Inflammatory macrophage treated with lipopolysaccharide for 4 hours (primary cell): ENCODE data around the gene SHMT2.

Experiments used
- DNase-seq: peaks from one replicate; pipeline ENCODE4 v3.0.0-alpha.2; 2020

The SHMT2 gene

DNA sequence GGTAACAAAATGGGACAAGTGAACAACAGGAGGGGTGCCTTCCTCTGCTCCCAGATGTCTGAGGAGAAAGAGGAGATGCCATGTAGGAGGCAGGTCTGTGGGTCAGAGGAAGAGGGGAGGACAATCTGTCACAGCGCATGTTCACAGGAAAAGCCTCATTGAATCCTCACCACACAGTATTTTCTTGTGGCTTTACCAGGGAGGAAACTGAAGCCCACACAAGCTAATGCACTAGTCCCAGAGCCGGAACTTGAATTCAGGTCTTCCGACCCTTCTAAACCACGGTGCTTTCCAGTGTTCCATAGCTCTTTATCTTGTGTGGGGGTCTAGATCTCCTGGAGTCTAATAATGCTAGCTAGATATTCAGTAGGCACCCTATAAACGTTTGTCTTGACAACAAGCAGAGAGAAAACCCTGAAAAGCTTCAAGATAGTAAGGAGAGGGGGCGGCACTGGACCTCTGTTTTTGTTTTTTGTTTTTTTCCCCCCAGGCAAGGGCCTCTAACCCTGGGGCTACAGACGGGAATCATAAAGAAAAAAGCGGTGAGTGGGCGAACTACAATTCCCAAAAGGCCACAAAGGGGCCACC is 371 bp upstream of the SHMT2 start:
- peak; percentile 45 for DNase-seq

DNA sequence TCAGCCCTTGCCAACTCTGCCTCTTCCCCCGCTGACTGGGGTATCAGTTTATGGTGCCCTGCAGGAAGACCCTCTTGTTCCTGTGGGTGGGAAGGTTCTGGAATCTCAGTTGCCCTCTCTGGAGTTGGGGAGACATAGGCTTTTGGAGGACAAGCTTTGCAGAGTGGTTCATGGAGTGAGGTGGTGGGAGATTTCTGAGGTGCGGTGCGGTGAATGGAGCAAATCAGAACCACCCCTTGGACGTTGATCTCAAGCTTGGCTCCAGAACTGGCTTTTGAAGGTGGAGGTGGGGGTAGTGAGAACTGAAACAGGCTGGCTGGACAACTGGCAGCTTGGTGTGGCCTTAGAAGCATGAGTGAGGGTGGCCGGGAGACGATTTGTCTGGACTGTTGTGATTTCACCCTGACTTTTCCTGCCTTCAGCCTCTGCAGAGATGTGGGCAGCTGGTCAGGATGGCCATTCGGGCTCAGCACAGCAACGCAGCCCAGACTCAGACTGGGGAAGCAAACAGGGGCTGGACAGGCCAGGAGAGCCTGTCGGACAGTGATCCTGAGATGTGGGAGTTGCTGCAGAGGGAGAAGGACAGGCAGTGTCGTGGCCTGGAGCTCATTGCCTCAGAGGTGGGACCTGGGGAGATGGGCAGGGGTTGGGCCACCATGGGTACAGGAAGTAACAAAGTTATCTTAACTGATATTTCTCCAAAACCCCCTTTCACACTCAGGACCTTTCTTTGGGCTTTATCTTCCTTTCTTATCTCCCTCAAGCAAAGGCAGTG is 1.1 kb downstream of the SHMT2 start:
- DNase-seq: no peak

DNA sequence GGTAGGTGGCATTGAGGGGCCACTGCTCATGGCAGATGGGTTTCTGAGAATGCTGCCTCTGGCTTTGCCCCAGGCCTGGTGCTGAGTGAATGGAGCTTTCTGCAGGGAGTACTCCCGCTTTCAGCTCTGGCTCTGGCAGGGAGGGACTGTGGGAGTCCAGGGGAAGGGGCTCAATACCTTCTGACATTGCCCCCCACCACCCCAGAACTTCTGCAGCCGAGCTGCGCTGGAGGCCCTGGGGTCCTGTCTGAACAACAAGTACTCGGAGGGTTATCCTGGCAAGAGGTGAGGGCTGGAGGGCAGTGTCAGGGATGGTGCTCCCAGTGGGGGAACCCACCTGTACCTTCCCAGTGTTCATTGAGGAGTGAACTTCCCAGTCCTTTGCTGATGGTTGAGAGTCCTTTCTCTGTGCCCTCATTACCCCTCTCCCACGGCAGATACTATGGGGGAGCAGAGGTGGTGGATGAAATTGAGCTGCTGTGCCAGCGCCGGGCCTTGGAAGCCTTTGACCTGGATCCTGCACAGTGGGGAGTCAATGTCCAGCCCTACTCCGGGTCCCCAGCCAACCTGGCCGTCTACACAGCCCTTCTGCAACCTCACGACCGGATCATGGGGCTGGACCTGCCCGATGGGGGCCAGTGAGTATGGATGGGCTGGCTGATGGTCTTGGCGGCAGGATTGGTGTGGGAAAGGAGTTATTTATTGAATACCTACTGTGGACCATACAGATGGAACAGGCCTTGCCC is 1.9 kb downstream of the SHMT2 start:
- no peak for DNase-seq

DNA sequence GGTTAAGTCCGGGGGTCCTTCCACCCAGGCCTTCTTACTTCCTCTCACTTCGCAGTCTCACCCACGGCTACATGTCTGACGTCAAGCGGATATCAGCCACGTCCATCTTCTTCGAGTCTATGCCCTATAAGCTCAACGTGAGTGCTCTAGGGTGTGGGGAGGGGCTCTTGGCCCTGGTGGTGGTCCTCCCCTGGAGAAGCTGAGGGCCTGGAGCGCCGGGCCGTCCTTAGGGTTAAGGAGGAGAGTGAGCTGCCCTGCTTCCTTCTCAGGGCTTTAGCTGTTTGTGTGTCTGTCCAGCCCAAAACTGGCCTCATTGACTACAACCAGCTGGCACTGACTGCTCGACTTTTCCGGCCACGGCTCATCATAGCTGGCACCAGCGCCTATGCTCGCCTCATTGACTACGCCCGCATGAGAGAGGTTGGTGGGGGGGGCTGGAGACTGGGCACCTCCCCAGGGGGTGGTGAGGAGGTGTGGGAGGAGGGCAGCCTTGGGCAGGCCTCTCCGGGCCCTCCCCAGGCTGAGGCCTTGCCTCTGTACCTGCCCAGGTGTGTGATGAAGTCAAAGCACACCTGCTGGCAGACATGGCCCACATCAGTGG is 2.7 kb downstream of the SHMT2 start:
- DNase-seq: no peak

DNA sequence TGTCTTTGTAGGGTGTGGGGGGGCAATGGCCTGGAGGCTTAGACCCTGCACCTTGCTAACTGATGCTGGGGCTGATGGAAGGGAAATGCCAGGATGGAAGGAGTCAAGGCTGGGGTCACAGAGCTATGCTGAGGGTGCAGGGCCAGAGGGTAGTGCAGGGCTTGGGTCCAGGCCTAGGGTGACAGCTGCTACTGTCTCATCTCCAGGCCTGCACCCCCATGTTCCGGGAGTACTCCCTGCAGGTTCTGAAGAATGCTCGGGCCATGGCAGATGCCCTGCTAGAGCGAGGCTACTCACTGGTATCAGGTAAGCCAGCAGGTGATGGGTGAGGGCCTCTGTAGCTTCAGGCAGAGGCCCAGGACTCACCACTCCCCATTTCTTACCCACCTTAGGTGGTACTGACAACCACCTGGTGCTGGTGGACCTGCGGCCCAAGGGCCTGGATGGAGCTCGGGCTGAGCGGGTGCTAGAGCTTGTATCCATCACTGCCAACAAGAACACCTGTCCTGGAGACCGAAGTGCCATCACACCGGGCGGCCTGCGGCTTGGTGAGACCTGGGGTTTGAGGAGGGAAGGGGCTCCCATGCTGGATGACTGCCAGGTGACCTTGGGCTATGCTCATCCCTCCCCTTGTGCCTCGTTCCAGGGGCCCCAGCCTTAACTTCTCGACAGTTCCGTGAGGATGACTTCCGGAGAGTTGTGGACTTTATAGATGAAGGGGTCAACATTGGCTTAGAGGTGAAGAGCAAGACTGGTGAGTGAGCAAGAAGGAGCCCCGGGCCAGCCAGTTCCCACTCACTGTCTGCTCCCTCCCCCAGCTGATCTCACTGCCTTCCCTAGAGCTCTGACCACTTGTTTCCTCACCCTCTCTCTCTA is 4.1 kb downstream of the SHMT2 start:
- DNase-seq: peak; percentile 86

DNA sequence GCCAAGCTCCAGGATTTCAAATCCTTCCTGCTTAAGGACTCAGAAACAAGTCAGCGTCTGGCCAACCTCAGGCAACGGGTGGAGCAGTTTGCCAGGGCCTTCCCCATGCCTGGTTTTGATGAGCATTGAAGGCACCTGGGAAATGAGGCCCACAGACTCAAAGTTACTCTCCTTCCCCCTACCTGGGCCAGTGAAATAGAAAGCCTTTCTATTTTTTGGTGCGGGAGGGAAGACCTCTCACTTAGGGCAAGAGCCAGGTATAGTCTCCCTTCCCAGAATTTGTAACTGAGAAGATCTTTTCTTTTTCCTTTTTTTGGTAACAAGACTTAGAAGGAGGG is 4.7 kb downstream of the SHMT2 start:
- DNase-seq: no peak

DNA sequence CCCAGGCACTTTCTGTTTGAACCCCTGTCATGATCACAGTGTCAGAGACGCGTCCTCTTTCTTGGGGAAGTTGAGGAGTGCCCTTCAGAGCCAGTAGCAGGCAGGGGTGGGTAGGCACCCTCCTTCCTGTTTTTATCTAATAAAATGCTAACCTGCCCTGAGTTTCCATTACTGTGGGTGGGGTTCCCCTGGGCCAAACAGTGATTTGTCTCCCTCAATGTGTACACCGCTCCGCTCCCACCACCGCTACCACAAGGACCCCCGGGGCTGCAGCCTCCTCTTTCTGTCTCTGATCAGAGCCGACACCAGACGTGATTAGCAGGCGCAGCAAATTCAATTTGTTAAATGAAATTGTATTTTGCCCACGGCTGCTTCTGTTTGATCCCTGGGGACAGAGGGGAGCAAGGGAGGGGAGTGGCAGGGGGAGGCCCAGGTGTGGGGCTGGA is 5.1 kb downstream of the SHMT2 start:
- peak; percentile 68 for DNase-seq

DNA sequence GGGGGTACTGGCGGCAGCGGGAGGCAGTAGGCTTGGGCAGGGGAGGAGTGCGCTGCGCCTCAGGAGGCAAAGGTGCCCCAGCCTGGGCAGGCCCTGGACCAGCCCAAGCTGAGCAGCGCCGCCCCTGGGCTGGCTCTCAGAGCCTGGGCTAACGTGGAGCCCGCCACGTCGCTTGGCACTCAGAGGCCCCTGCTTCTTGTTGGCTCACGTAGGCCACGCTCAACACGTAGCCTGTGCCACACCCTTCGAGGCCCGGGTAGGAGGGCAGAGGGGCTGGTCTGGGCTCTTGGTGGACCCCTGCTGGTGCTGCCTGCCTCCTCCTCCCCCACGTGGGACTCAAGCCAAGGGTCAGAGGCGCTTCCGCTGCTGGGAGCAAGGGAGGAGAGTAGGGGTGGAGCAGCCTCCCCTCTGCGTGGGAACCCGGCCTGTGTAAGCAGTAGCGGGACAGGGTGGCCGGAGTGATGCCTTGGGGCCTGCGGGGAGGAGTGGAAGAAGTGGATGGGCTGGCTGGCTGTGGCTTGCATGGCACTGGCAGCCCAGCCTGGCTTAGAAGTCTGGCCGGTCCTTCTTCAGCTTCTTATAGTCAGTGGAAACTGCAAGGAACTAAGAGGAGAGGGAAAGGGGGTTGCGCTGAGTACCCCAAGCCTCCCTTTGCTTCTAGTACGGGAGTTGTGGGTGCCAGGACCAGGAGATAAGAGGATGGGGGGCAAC is 5.7 kb downstream of the SHMT2 start:
- DNase-seq: no peak

DNA sequence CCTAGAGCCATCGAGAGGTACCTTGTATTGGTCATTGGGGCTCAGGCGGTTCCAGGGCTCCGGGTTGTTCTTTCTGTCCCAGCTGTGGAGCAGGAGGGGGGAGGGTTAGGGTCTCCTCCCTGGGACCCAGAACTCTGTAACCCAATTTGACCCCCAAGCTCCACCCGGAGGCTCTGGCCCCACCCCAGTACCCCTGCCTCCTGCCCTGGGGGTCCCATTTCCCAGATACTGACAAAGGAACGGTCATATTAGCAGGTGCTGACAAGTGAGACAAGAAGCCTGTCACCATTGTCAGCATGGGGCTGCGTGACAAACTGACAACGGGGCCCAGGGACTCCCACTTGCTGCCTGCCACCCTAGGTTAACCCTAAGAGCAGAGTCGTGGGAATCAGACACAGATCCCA is 6.2 kb downstream of the SHMT2 start:
- no peak for DNase-seq

DNA sequence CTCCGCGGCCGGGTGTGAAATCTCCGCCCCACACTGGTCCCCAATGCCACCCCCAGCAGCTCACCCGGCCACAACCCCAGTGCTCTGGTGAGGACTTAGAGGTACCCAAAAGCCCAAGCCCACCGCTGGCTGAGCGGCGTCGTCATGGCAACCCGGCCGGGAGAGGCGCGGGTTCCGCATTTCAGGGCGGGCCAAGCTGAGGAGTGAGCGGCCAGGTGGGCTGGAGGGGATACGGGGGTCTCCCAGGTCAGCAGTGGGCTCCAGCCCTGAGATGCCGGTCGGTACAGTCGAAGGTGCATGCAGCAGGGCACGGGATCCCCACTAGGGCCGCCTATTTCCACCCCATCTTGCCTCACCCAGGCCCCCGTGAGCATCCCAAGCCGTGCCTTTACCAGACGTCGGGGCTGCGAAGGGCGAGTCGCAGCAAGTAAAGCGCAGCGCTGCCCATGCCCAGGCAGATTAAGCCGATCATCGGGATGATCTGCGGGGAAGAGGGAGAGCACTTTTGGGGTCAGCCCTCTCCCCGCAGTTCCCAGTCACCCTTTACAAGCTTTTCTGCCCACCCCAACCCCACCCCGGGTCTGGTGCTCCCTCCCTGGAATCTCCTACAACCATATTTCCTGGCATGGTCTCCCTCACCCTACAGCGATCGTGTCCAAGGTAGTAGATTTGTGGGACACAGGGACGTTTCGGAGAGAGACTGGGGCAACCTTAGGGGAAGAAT is 6.9 kb downstream of the SHMT2 start:
- DNase-seq: no peak

DNA sequence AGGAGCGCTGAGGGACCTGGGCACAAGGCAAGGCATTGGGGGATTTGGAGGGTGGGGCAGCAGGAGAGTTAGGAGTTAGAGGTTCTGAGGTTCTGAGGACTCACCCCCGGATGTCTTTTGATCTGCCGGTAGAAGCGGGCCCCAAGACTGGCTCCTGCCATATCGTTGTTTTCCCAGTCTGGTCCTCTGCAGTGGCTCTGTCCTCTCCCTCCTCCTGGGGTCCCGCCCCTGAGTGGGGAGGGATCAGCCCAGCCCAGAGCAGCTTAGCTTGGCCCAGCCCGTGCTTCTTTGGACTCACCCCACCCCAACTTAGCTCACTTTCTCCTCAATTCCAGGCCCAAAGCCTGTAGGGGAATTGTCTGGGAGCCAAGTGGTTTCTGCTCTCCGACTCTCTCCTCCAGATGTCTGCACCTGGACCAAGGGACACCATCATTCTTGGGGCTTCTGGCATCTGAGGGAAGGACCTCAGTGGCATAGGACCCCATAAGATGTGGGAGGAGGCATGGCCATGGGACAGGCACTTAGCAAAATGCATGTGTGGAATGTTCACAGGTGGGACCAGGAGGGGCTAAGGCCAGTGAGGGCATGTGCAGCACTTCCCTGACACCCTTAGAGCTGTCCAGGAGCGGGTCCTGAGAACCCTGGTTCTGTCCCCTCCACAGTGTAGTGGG is 7.5 kb downstream of the SHMT2 start:
- no peak for DNase-seq

DNA sequence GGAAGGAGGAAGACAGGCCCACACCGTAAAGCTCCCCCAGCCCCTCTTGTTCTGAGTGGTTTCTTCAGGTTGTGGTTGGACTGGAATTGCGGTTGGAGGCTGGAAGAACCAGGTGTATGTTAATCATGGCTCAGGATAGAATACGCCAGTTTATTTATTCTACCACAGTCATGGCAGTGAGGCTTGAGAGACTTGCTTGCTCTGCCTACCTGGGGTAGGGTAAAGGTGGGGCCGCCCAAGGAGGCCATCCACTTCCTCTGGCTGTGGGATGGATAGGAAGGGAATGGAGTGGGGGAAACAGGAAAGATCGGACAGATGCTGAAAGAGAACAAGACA is 8.1 kb downstream of the SHMT2 start:
- DNase-seq: no peak

DNA sequence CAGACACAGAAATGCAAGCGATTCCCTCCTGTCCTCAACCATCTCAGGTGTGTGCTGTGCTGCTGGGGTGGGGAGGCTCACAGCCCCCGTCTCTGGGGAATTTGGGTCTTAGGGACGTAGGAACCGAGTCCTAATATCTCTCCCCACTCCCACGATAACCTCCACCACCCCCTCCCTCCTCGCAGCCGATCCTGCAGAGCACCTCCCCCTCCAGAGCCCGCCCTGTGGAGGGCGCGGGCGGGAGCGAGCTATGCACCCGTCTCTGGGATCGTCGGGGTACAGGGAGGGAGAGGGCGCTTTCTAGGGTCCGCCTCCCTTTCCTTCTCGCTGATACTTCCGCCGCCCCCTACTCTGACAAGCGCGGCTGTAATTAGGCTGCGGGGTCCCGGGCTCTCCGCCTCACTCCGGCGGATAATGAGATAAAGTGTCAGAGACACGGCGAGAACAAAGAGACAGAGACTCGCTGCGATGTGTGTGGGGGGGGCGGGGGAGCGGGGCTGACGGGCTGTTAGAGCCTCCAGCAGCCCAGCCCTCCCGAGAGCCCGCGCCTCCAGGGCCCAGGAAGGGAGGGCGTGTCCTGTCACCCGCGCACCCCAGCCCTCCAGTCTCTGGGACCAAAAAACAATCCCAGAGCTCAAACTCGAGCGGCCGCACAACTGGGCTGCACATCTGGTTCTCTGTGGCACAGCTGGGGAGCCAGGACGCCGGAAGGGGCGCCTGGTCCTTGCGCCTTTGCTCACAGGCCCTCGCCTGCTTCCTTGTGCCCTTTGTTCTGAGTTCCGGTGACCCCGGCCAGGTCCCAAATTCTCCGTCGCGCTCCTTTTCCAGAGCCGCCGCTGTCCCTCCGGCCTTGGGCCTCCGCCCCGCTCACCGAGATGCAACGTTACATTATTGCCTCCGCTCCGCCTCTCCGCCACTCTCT is 8.7 kb downstream of the SHMT2 start:
- no peak for DNase-seq

DNA sequence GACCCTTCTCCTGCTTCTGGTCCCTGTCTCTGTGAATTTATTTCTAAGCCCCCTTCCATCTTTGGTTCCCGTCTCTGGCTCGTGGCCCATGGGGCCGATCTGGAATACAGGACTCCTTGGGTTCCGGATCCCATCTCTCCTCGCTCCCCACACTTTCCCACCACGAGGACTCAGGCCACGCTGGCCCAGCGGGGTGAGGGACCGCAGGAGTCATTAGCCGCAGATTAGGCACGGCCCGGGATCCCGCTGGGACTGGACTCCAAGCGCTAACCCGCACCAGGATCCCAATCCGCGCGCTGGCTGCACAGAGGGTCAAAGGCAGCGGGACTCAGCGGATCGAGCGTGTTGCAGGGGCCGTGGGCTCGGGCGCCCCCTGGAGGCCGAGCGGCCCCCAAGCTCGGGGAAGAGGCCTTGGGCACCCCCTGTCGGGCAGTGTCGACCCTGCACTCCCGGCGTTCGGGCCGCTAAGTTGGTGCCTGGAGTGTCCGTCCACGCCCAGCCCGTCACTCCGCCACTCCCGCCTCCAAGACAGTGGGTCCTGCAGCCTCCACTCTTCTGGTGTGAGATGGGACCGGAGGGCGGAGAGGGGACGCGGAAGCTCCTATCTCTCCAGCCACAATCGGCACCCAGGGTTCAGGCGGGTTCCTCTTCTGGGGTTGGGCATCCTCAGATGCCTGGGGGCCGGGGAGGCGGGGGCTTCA is 9.5 kb downstream of the SHMT2 start:
- peak; percentile 85 for DNase-seq

DNA sequence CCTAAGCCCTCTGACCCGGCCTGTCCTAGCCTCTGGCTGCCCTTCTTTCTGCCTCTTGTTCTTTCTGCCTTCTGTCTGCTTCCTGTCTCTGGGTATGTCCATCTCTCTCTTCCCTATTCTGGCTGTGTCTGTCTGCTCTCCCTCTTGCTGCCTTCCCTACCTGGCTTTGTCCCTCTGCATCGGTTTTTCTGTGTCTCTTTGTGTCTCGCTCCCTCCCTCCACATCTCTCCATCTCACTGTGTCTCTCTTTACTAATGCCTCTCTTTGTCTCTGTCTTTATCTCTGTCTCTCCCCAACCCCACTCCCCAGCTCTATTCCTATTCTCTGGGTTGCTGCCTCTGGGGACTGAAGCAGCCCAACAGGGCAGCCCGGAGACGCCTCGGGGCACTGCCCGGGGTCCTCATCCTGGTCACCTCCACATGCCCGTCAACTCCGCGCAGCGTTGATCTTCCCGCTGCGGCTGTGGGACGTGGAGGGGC is 10.1 kb downstream of the SHMT2 start:
- no peak for DNase-seq

DNA sequence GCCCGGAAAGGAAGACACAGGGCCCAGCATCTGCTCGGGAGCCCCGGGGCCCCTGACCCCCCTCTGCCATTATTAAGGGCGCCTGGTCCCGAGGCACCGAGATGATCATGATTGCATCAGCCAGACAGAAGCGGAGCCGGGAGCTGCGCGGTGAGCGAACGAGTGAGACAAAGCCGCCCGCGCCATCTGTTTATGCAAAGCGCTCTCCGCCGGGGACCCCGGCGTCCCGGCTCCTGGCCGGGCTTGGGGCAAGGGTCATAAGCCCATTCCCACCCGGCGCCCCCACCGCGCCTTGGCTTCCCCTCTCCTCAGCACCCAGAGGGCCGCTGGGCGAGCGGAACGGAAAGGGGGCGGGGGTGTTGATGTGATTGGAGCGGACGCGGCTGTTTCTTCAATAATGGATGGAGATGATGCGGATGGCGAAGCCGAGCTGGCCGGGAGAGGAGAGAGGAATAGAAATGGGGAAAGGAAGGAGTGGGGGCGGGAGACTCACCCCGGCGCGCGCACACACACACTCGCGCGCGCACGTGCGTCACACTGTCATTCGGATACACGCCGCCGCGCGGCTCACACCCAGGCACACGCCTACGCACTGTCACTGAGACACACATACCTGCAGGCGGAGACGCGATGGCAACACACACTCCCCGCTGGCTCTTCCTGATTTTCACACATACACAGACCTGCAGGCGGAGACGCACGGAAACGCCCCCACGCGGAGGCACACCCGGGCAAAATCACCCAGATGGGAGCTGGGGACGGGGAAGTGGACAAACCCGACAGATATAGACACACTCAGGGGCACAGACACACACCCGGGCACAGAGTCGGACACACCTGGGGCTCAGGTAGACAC is 10.8 kb downstream of the SHMT2 start:
- peak; percentile 53 for DNase-seq

DNA sequence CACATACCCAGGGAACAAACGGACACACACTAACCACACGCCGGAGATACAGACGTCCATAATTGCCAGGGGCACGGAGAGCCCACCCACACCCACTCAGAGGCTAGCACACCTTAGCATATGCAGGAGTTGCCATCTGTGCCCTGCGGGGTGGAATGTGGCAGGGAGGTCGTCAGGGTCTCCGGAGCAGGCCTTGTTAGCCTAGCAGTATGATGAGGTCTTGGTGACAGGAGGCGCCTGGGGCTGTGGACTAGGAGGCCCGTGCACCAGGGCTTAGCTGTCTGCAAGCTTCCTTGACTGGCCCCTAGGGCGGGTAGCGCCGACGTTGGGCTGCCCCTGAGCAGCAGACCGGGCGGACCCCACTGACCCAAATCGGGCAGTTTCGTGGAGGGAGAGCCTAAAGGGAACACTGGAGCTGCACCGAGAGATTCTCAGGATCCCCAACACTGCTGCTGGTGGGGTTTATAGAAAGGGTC is 11.5 kb downstream of the SHMT2 start:
- no peak for DNase-seq
